Measurements from ENCODE around the gene SLAIN2.
"Not testable (repeated sequence)": the region's sequence is repeated elsewhere in the genome, so short reads cannot be mapped to it uniquely, and the experiment has no call there.

SLAIN2 gene

GRCh38 chr4:48370260-48371134 lies 29.2 kb downstream of the SLAIN2 start:
- DNase-seq, result no peak

- no peak for DNase-seq
Measured at GRCh38 chr4:48372272-48372671, 30.9 kb downstream of the SLAIN2 start.

GRCh38 chr4:48375651-48376304 lies 34.4 kb downstream of the SLAIN2 start:
- DNase-seq, result peak; percentile 93

- DNase-seq, result no peak
Measured at GRCh38 chr4:48379587-48380180, 38.4 kb downstream of the SLAIN2 start.

GRCh38 chr4:48380583-48381167 lies 39.3 kb downstream of the SLAIN2 start:
- no peak for DNase-seq

- DNase-seq, result peak; percentile 70
Measured at GRCh38 chr4:48388525-48389154, 47.3 kb downstream of the SLAIN2 start.

- DNase-seq, result no peak
Measured at GRCh38 chr4:48396043-48396442, 54.7 kb downstream of the SLAIN2 start.

- no peak for DNase-seq
Measured at GRCh38 chr4:48400416-48400815, 59.1 kb downstream of the SLAIN2 start.

- no peak for DNase-seq
Measured at GRCh38 chr4:48403358-48403757, 62.0 kb downstream of the SLAIN2 start.

- no peak for DNase-seq
Measured at GRCh38 chr4:48403779-48404178, 62.5 kb downstream of the SLAIN2 start.

- no peak for DNase-seq
Measured at GRCh38 chr4:48405924-48406323, 64.6 kb downstream of the SLAIN2 start.

- no peak for DNase-seq
Measured at GRCh38 chr4:48409203-48409602, 67.9 kb downstream of the SLAIN2 start.

GRCh38 chr4:48410812-48411211 lies 69.5 kb downstream of the SLAIN2 start:
- no peak for DNase-seq

GRCh38 chr4:48420144-48420543 lies 78.8 kb downstream of the SLAIN2 start:
- no peak for DNase-seq

GRCh38 chr4:48421101-48421500 lies 79.8 kb downstream of the SLAIN2 start:
- no peak for DNase-seq

- DNase-seq, result no peak
Measured at GRCh38 chr4:48428926-48429325, 87.6 kb downstream of the SLAIN2 start.

- no peak for DNase-seq
Measured at GRCh38 chr4:48429709-48430474, 88.6 kb downstream of the SLAIN2 start.

- DNase-seq, result no peak
Measured at GRCh38 chr4:48431401-48431800, 90.1 kb downstream of the SLAIN2 start.

- no peak for DNase-seq
Measured at GRCh38 chr4:48432017-48432416, 90.7 kb downstream of the SLAIN2 start.

GRCh38 chr4:48436318-48436717 lies 95.0 kb downstream of the SLAIN2 start:
- no peak for DNase-seq

- peak; percentile 12 for DNase-seq
Measured at GRCh38 chr4:48439988-48440387, 98.7 kb downstream of the SLAIN2 start.

GRCh38 chr4:48440914-48441313 lies 99.6 kb downstream of the SLAIN2 start:
- not testable (repeated sequence) for DNase-seq
